Hepatocyte (in vitro differentiated cells): Measurements from ENCODE around the gene DEFB114.

Source experiments
- CTCF ChIP-seq: fragments of 200-600 bp; sonication (generic); IDR thresholded peaks from 2 replicates; pipeline ENCODE4 v1.5.1; 2016; ENCODE audit warnings: antibody characterized with exemption, mild to moderate bottlenecking; ENCODE audit not compliant: poor library complexity
- EZH2 ChIP-seq: fragments of 200-600 bp; sonication (generic); IDR thresholded peaks from 2 replicates; pipeline ENCODE4 v1.6.1; 2016; ENCODE audit warnings: antibody characterized with exemption, mild to moderate bottlenecking, borderline replicate concordance
- EZH2phosphoT487 ChIP-seq: fragments of 200-600 bp; sonication (generic); IDR thresholded peaks from one replicate; pipeline ENCODE4 v1.6.1; 2018; ENCODE audit warnings: antibody characterized with exemption, mild to moderate bottlenecking, low read depth, moderate library complexity; ENCODE audit not compliant: unreplicated experiment, severe bottlenecking

- no peak for TF ChIP-seq CTCF
- TF ChIP-seq EZH2phosphoT487: no peak
- no peak for TF ChIP-seq EZH2
These were observed 48.9 kb downstream of the DEFB114 start for GRCh38 chr6:49915035-49915434.
